Endothelial cell of umbilical vein (primary cell): Measurements from ENCODE around the gene CDK6. TPM values are rescaled to one million over a fixed set of nuclear protein-coding genes. Genes with fewer than 3 reads are reported as not detected.
"Not testable (repeated sequence)": the region's sequence is repeated elsewhere in the genome, so short reads cannot be mapped to it uniquely, and the experiment has no call there.

Experiments used
- BruUV-seq: library from RNA; stranded (reverse); fragments of 400-500 nt; replicated peaks from 2 replicates; lab custom pipeline; 2021; lab: Mats Ljungman, UMichigan
- CTCF ChIA-PET: fragments of 300-600, 350-600 bp; sonication (Branson Sonifier 250); formaldehyde crosslinking; loops from one replicate; lab custom pipeline; 2021; ENCODE audit warnings: antibody characterized with exemption, inconsistent platforms; lab: Charles Lee
- POLR2A ChIA-PET: fragments of 300-600, 350-600 bp; sonication (Branson Sonifier 250); formaldehyde crosslinking; loops from one replicate; lab custom pipeline; 2021; ENCODE audit warnings: antibody characterized with exemption, inconsistent platforms; lab: Charles Lee
- DNase-seq: peaks from one replicate; pipeline ENCODE4 v3.0.0-alpha.2; 2011; ENCODE audit warnings: low read depth, low spot score
- FAIRE-seq: peaks from 2 replicates; lab custom pipeline; 2011; peaks lifted over from hg19 to GRCh38; lab: Jason Lieb, UNC
- H2AFZ ChIP-seq: 2 replicates; pipeline ENCODE4 v1.6.0; 2012; ENCODE audit warnings: low read depth, low read length, control low read depth, inconsistent platforms
- H3K27ac ChIP-seq: 2 replicates; pipeline ENCODE4 v1.5.1; 2011; ENCODE audit warnings: low read depth, mild to moderate bottlenecking, control low read depth, low read length, moderate library complexity; ENCODE audit not compliant: insufficient read depth
- H3K27me3 ChIP-seq, 2 experiments: 2 replicates each; pipeline versions ENCODE4 v1.6.0 to v1.6.1; 2011; ENCODE audit warnings: low read length in 2 of 2, mixed read lengths in 1 of 2; ENCODE audit not compliant: control insufficient read depth in 2 of 2, insufficient read depth in 2 of 2
- H3K36me3 ChIP-seq, 2 experiments: 2 replicates in 1 of 2; 3 replicates in 1 of 2; pipeline ENCODE4 v1.5.1; 2011; ENCODE audit warnings: low read length in 2 of 2, mild to moderate bottlenecking in 1 of 2, moderate library complexity in 1 of 2; ENCODE audit not compliant: control insufficient read depth in 2 of 2, insufficient read depth in 2 of 2; ENCODE audit errors: extremely low read depth in 1 of 2
- H3K4me1 ChIP-seq: 3 replicates; pipeline ENCODE4 v1.5.1; 2011; ENCODE audit warnings: mild to moderate bottlenecking, low read length; ENCODE audit not compliant: control insufficient read depth, insufficient read depth; ENCODE audit errors: extremely low read depth
- H3K4me2 ChIP-seq: 2 replicates; pipeline ENCODE4 v1.6.1; 2011; ENCODE audit warnings: low read length, control low read depth, mixed read lengths; ENCODE audit not compliant: insufficient read depth
- H3K4me3 ChIP-seq, 3 experiments: fragments of 200-600 bp in 1 of 3; sonication (generic), shearing (Covaris generic) in 1 of 3; replicated peaks in 1 of 3; 2 replicates each; pipeline ENCODE4 v1.5.1; 2011 to 2016; ENCODE audit warnings: control low read depth in 3 of 3, low read length in 3 of 3, mild to moderate bottlenecking in 2 of 3, inconsistent platforms in 1 of 3, low read depth in 1 of 3, moderate library complexity in 1 of 3; ENCODE audit not compliant: insufficient read depth in 1 of 3
- H3K79me2 ChIP-seq: 2 replicates; pipeline ENCODE4 v1.6.0; 2012; ENCODE audit warnings: low read length, inconsistent platforms; ENCODE audit not compliant: control insufficient read depth, insufficient read depth
- H3K9ac ChIP-seq: replicated peaks from 2 replicates; pipeline ENCODE3; 2011; ENCODE audit warnings: low read length, control low read depth; ENCODE audit not compliant: insufficient read depth; ENCODE audit errors: extremely low read depth
- H3K9me1 ChIP-seq: replicated peaks from 3 replicates; pipeline ENCODE4 v1.6.0; 2011; ENCODE audit warnings: mild to moderate bottlenecking, low read length; ENCODE audit not compliant: control insufficient read depth, insufficient read depth; ENCODE audit errors: extremely low read depth
- H3K9me3 ChIP-seq: replicated peaks from 2 replicates; pipeline ENCODE4 v1.5.1; 2012; ENCODE audit warnings: low read length, inconsistent platforms; ENCODE audit not compliant: control insufficient read depth, insufficient read depth
- H4K20me1 ChIP-seq: replicated peaks from 2 replicates; pipeline ENCODE3; 2011; ENCODE audit warnings: mild to moderate bottlenecking, low read length; ENCODE audit not compliant: control insufficient read depth, insufficient read depth; ENCODE audit errors: extremely low read depth
- EZH2 ChIP-seq: IDR thresholded peaks from 2 replicates; pipeline ENCODE4 v1.6.1; 2012; ENCODE audit warnings: borderline replicate concordance, low read depth, mild to moderate bottlenecking, moderate library complexity, low read length, inconsistent platforms; ENCODE audit not compliant: severe bottlenecking
- FOS ChIP-seq: IDR thresholded peaks from 2 replicates; pipeline ENCODE4 v1.6.1; 2011; ENCODE audit warnings: mild to moderate bottlenecking, low read length, moderate library complexity, borderline replicate concordance; ENCODE audit not compliant: insufficient read depth
- GATA2 ChIP-seq: IDR thresholded peaks from 2 replicates; pipeline ENCODE4 v1.7.0; 2011; ENCODE audit warnings: low read depth, mild to moderate bottlenecking, moderate library complexity, mixed read lengths, low read length; ENCODE audit not compliant: insufficient read length, insufficient read depth
- JUN ChIP-seq: IDR thresholded peaks from 2 replicates; pipeline ENCODE4 v1.6.1; 2011; ENCODE audit warnings: borderline replicate concordance, low read depth; ENCODE audit not compliant: insufficient read length, insufficient read depth
- MYC ChIP-seq: IDR thresholded peaks from one replicate; pipeline ENCODE4 v1.6.1; 2011; ENCODE audit warnings: mild to moderate bottlenecking, low read depth, low read length
- POLR2A ChIP-seq: IDR thresholded peaks from 2 replicates; pipeline ENCODE4 v1.6.1; 2012; ENCODE audit warnings: low read depth, mild to moderate bottlenecking, control low read depth, low read length
- POLR2AphosphoS5 ChIP-seq: IDR thresholded peaks from 2 replicates; pipeline ENCODE4 v1.6.1; 2012; ENCODE audit warnings: low read depth, mild to moderate bottlenecking, control low read depth, low read length, moderate library complexity; ENCODE audit not compliant: insufficient read depth
- dilution Hi-C: fragments of 300-500 bp; cut with MboI; formaldehyde crosslinking; loops from one replicate; pipeline ENCODE4 v1.15.0; 2019; ENCODE audit warnings: low sequenced_read_pairs; ENCODE audit not compliant: extremely low pct_ligation_motif_present
- intact Hi-C: fragments of 100-400 bp; cut with micrococcal nuclease; formaldehyde crosslinking; loops from one replicate; pipeline ENCODE4 v1.10.0; 2022
- polyA plus RNA-seq, 4 experiments: library from polyadenylated mRNA; depleted of rRNA in 3 of 4; stranded (reverse) in 3 of 4; unstranded in 1 of 4; fragments of >200 nt; gene quantifications; 2 replicates each; pipeline versions ENCODE4 v1.2.1 to v1.2.3, GENCODE V29; 2011 to 2012; ENCODE audit warnings: missing spikeins in 1 of 4
- total RNA-seq: library from RNA; stranded (reverse); gene quantifications from 2 replicates; pipeline ENCODE4 v1.2.3, GENCODE V29; 2021
- TF ChIP-seq, protein P1 (sequence below), 2 donors: IDR thresholded peaks; 1 replicate in 1 of 2; 2 replicates in 1 of 2; pipeline ENCODE4 v1.5.1; 2011; ENCODE audit warnings: low read length in 2 of 2, mild to moderate bottlenecking in 2 of 2, moderate library complexity in 2 of 2, control low read depth in 1 of 2, inconsistent platforms in 1 of 2, low read depth in 1 of 2; ENCODE audit not compliant: insufficient read depth in 1 of 2; ENCODE audit errors: extremely low read depth in 1 of 2
- TF ChIP-seq, protein P2 (sequence below): IDR thresholded peaks from 2 replicates; pipeline ENCODE4 v1.6.1; 2011; ENCODE audit not compliant: insufficient read depth, insufficient read length

CDK6 gene
- total and polyA plus RNA-seq, 2 donors (not counting 3 experiments of a cell fraction or from before 2014, with no cell fraction given): 6.0 to 28.2 TPM

DNA sequence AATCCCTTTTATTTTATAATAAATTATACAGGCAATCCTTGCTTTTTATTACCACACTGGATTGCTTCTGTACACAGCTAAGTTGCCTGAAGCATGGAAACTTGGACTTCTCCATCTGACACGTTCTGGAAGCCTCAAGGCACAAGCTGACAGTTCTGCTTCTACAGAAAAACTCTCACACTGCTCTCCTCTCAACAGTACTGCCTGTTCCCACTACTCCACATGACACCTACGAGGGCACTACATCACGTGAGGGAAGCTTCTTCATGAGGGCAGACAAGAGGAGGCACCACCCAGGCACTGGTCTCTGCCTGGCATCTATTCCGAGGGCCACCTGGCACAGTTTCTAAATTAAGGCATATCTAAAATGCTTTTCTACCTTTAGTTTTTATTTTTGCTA lies 229.4 kb downstream of the CDK6 start:
- no peak overlapping the region for H3K4me2 ChIP-seq
- CTCF ChIA-PET: interaction anchor here (1.0 kb wide), 2 partner anchors 9 to 26 kb away, joined by 3 read pairs; no protein-coding TSS in a partner anchor
- no peaks in the 10 kb centered on the region for H3K9me1 ChIP-seq
- H3K36me3 ChIP-seq: no peaks in the 10 kb centered on the region
- no peak for TF ChIP-seq EZH2
- TF ChIP-seq, protein P1, sequence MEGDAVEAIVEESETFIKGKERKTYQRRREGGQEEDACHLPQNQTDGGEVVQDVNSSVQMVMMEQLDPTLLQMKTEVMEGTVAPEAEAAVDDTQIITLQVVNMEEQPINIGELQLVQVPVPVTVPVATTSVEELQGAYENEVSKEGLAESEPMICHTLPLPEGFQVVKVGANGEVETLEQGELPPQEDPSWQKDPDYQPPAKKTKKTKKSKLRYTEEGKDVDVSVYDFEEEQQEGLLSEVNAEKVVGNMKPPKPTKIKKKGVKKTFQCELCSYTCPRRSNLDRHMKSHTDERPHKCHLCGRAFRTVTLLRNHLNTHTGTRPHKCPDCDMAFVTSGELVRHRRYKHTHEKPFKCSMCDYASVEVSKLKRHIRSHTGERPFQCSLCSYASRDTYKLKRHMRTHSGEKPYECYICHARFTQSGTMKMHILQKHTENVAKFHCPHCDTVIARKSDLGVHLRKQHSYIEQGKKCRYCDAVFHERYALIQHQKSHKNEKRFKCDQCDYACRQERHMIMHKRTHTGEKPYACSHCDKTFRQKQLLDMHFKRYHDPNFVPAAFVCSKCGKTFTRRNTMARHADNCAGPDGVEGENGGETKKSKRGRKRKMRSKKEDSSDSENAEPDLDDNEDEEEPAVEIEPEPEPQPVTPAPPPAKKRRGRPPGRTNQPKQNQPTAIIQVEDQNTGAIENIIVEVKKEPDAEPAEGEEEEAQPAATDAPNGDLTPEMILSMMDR (IDR thresholded peaks at IDR 0.05; ENCODE audit: extremely low read depth in 1 of 2, insufficient read depth in 1 of 2, low read depth in 1 of 2, low read length in 2 of 2): no peak
- TF ChIP-seq GATA2: no peak
- no peak for TF ChIP-seq MYC
- TF ChIP-seq, protein P2, sequence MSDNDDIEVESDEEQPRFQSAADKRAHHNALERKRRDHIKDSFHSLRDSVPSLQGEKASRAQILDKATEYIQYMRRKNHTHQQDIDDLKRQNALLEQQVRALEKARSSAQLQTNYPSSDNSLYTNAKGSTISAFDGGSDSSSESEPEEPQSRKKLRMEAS: no peak
- no peak for TF ChIP-seq POLR2A
- no peak for TF ChIP-seq POLR2AphosphoS5
- TF ChIP-seq JUN: no peak
- TF ChIP-seq FOS: no peak
- H3K9me3 ChIP-seq: no peaks in the 10 kb centered on the region
- H3K9ac ChIP-seq: no peak overlapping the region
- H3K27me3 ChIP-seq: no peaks in the 10 kb centered on the region
- H3K4me1 ChIP-seq: no peaks in the 10 kb centered on the region
- FAIRE-seq (no peak), DNase-seq (no peak)
- H3K27ac ChIP-seq: no peak overlapping the region
- dilution Hi-C loops: no loop called here
- H2AFZ ChIP-seq: no peak overlapping the region
- H4K20me1 ChIP-seq: no peaks in the 10 kb centered on the region
- intact Hi-C loops: no loop called here
- POLR2A ChIA-PET: no interaction called here
- H3K4me3 ChIP-seq: no peak overlapping the region
- no TSS peak for BruUV-seq
- no peaks in the 10 kb centered on the region for H3K79me2 ChIP-seq

DNA sequence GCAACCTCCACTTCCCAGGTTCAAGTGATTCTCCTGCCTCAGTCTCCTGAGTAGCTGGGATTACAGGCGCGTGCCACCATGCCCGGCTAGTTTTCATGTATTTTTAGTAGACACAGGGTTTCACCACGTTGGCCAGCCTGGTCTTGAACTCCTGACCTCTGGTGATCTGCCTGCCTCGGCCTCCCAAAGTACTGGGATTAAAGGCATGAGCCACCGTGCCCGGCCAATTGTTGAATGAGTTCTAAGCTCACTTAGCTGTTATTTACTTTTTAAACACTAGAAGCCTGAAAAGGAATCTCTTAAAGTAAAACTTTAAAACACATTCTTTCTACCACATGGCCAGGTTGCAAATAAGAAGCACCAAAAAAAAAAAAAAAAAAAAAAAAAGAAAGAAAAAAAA lies 231.9 kb downstream of the CDK6 start:
- H3K9me3 ChIP-seq, H4K20me1 ChIP-seq, H3K36me3 ChIP-seq, BruUV-seq, H3K4me1 ChIP-seq, H3K9me1 ChIP-seq, H3K27ac ChIP-seq, POLR2A ChIA-PET, H3K9ac ChIP-seq, FAIRE-seq, H3K27me3 ChIP-seq, intact Hi-C loops, H3K79me2 ChIP-seq, H3K4me3 ChIP-seq, dilution Hi-C loops, H3K4me2 ChIP-seq, CTCF ChIA-PET, H2AFZ ChIP-seq, DNase-seq: not testable (repeated sequence)
